ENCODE results near the gene CAPRIN2.

DNA sequence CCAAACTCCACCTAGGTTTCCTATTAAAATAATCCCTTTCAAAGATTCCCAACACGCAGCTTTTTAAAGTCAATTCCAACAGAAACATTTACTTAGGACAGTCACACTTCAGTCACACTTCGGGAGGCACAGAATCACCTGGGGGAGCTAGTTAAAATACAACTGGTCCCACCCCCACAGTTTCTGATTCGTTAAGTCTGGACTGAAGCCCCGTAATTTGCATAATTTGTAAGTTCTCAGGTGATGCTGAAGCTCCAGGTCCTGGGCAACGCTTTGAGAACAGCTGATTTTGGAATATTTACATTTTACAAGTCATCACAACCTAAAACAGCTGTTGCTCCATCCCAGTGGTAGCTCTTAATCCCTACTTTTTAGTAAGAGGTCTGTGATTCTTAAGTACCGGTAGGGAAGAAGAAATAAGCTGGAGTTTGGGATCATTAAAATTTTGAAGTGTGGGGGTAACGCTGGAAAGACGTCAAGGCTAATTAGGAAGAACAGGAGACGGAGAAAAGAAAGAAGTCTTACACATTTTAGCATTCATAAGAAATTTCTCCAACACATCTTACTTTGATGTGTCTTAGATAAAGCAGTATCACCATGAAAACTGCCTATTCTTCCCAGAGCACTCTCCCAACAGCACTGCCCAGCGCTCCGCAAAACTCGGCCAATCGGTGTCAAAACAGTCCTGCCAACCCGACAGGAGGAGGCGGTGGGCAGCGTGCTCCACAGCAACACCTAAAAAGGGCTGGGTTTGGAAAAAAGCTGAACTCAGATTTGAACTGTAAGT is 60.1 kb downstream of the CAPRIN2 start:
- no peak for TF ChIP-seq POLR2A (IDR thresholded peaks at IDR 0.05; ENCODE audit: extremely low read depth, insufficient read length)
- TF ChIP-seq, protein P1, sequence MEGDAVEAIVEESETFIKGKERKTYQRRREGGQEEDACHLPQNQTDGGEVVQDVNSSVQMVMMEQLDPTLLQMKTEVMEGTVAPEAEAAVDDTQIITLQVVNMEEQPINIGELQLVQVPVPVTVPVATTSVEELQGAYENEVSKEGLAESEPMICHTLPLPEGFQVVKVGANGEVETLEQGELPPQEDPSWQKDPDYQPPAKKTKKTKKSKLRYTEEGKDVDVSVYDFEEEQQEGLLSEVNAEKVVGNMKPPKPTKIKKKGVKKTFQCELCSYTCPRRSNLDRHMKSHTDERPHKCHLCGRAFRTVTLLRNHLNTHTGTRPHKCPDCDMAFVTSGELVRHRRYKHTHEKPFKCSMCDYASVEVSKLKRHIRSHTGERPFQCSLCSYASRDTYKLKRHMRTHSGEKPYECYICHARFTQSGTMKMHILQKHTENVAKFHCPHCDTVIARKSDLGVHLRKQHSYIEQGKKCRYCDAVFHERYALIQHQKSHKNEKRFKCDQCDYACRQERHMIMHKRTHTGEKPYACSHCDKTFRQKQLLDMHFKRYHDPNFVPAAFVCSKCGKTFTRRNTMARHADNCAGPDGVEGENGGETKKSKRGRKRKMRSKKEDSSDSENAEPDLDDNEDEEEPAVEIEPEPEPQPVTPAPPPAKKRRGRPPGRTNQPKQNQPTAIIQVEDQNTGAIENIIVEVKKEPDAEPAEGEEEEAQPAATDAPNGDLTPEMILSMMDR (IDR thresholded peaks at IDR 0.05; ENCODE audit: low read depth, low read length): no peak
